ENCODE results near the gene CCM2. TPM values are rescaled to one million over a fixed set of nuclear protein-coding genes. Genes with fewer than 3 reads are reported as not detected.

Gene CCM2
- total RNA-seq (10 to 100 TPM; 25.8 to 34.5 TPM), polyA plus RNA-seq (ENCODE audit: insufficient read length in 2 of 2) (10 to 100 TPM; 48.6 to 48.9 TPM)
- long read RNA-seq, donor 1, transcript CCM2-201 (10 exons, 1,894 nt) = major isoform, 12 of 20 reads
- long read RNA-seq, donor 1, partial matches to known transcripts = 0 of 20 reads
- long read RNA-seq, donor 1, other reads (novel, unspliced or antisense) = 0 of 20 reads
- long read RNA-seq, donor 2, partial matches to known transcripts = 0 of 6 reads
- long read RNA-seq, donor 2, other reads (novel, unspliced or antisense) = 0 of 6 reads
- long read RNA-seq, donor 3, partial matches to known transcripts = 10 of 13 reads
- long read RNA-seq, donor 3, other reads (novel, unspliced or antisense) = 0 of 13 reads
- long read RNA-seq, donor 4, transcript CCM2-201 (10 exons, 1,894 nt) = major isoform, 7 of 35 reads
- long read RNA-seq, donor 4, partial matches to known transcripts = 25 of 35 reads
- long read RNA-seq, donor 4, other reads (novel, unspliced or antisense) = 0 of 35 reads

DNA sequence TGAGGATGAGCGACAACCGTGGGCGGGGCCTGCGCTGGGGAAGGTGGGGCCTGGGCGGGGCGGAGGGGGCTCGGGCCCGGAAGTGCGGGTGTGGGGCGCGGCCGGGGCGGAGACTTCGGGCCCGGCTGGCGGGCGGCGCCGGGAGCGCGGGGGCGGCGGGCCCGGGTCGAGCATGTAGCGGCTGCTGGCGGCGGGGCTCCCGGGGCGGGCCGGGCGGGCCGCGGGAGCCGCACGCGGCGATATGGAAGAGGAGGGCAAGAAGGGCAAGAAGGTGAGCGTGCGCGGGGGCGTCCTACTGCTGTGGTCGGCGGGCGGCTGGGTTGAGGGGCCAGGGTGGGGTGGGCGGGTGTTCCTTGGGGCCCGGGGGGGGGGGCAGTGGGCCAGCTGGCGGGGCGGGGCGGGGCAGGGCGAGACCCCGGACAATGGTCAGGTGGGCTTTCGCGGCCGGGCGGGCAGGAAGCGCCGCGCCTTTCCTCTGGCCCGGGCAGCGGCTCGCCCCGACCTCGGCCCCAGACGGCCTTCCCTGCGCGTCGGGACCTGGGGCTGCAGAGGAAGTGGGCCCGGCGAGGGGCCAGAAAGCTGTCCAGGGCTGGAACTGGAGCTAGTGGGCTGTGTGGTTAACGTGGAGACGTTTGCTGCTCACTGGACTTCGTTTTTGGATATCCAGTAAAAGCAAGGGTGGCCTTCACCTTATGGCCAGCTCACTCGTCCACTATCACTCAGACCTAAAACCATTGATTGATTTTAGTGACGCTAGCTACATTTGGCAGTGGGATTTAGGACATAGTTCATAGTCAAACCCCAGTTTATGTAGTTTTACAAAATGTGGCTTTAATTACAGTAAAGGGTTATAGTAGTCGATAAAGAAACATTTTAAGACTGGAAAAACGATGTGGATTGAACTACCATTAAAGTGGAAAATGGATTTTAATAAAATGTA is at the start of gene CCM2:
Gene CCM2, plus strand, starts transcription at position 109 of the 940 bp plus-strand sequence. Its CDS starts 133 bp downstream, at position 242.
- H3K36me3 ChIP-seq (ENCODE audit: control insufficient read depth, insufficient read depth, low read length) = no peaks in the 10 kb centered on the region
- DNase-seq (ENCODE audit: low read depth in 4 of 6, low spot score in 6 of 6) = peak in 2 of 6 donors; percentile 38 to 55
- WGBS (ENCODE audit: insufficient coverage) = 0% methylated on average over 64 of the region's 77 CpGs

DNA sequence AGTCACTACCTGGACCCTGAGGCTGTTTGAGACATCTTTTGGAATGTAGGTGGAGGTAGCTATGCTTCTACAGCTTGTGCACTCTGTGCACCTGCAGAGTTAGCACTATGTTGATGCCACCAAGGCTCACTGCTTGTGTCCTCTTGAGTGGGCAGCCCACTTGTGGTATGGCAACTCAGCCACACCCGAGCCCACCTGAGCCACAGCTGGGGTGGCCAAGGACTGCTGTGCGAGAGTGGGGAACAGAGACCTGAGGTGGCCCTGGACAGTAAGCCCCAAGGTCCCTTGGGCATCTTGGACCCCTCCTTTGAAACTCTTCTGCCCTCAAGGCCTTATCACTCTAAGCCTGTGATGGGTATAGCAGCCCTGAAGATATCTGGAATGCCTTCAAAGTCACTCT is 46.8 kb upstream of the CCM2 start:
- H3K4me3 ChIP-seq (ENCODE audit: low read depth, low read length) = no peak overlapping the region
- 100% methylated on average over 2 of the region's 2 CpGs for WGBS (ENCODE audit: insufficient coverage)
- H3K27me3 ChIP-seq (ENCODE audit: control insufficient read depth, insufficient read depth, low read length) = peaks cover 5% of the 10 kb centered on the region
- DNase-seq (ENCODE audit: low read depth in 4 of 6, low spot score in 6 of 6) = no peak
- no peaks in the 10 kb centered on the region for H3K4me1 ChIP-seq (ENCODE audit: control insufficient read depth, insufficient read depth, low read length)
- no peaks in the 10 kb centered on the region for H3K36me3 ChIP-seq (ENCODE audit: control insufficient read depth, insufficient read depth, low read length)
- H3K27ac ChIP-seq (ENCODE audit: low read depth, low read length) = no peak overlapping the region
- H3K9me3 ChIP-seq (ENCODE audit: control insufficient read depth, insufficient read depth, low read length) = no peaks in the 10 kb centered on the region

More for the DNA sequence above, at the start of gene CCM2:
- peak within 1 kb of the TSS; percentile 92 for H3K27ac ChIP-seq (ENCODE audit: low read depth, low read length)
- H3K4me1 ChIP-seq (ENCODE audit: control insufficient read depth, insufficient read depth, low read length) = peaks cover 4% of the 10 kb centered on the region
- H3K9me3 ChIP-seq (ENCODE audit: control insufficient read depth, insufficient read depth, low read length) = no peaks in the 10 kb centered on the region
- H3K27me3 ChIP-seq (ENCODE audit: control insufficient read depth, insufficient read depth, low read length) = no peaks in the 10 kb centered on the region
- H3K4me3 ChIP-seq (ENCODE audit: low read depth, low read length) = peak within 1 kb of the TSS; percentile 77

- H3K36me3 ChIP-seq (ENCODE audit: control insufficient read depth, insufficient read depth, low read length) = no peaks in the 10 kb centered on the region
- DNase-seq (ENCODE audit: low read depth in 4 of 6, low spot score in 6 of 6) = no peak
- H3K4me3 ChIP-seq (ENCODE audit: low read depth, low read length) = no peak overlapping the region
- H3K27me3 ChIP-seq (ENCODE audit: control insufficient read depth, insufficient read depth, low read length) = peaks cover 2% of the 10 kb centered on the region
- WGBS (ENCODE audit: insufficient coverage) = 67% methylated on average over 1 of the region's 2 CpGs
- H3K4me1 ChIP-seq (ENCODE audit: control insufficient read depth, insufficient read depth, low read length) = no peaks in the 10 kb centered on the region
- no peaks in the 10 kb centered on the region for H3K9me3 ChIP-seq (ENCODE audit: control insufficient read depth, insufficient read depth, low read length)
- no peak overlapping the region for H3K27ac ChIP-seq (ENCODE audit: low read depth, low read length)
Measured at GRCh38 chr7:44955733-44956132, 44.3 kb upstream of the CCM2 start.

DNA sequence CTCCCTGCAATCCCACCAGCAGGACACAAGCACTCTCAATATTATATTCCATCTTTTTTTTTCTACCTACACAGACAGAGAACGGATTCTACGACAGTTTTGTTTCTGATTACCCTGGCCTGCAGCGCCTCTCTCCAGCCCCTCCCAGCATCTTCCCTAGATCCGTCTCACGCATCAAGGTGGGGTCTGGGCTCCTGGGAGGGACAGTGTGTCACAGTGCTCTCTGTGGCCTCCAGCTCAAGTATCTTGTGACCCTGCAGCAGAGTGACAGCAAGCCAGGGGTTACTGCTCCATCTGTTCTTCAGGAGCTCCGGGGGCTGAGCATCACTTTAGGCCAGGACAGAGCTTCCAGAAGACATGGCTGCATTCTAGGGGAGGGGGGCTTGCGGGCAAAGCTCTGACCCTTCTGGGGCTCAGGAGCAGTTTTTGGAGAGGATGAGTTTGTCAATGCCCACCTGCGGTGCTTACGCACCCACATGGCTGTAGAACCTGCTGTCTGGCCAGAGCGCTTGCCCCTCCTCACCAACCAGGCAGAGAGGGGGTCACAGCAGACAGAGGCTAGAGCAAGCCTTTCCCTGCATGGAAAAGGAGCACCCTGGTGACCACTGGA is 43.7 kb upstream of the CCM2 start:
- DNase-seq (ENCODE audit: low read depth in 4 of 6, low spot score in 6 of 6) = no peak
- H3K27ac ChIP-seq (ENCODE audit: low read depth, low read length) = no peak overlapping the region
- 86% methylated on average over 9 of the region's 10 CpGs for WGBS (ENCODE audit: insufficient coverage)
- peaks cover 2% of the 10 kb centered on the region for H3K27me3 ChIP-seq (ENCODE audit: control insufficient read depth, insufficient read depth, low read length)
- no peaks in the 10 kb centered on the region for H3K9me3 ChIP-seq (ENCODE audit: control insufficient read depth, insufficient read depth, low read length)
- no peak overlapping the region for H3K4me3 ChIP-seq (ENCODE audit: low read depth, low read length)
- no peaks in the 10 kb centered on the region for H3K4me1 ChIP-seq (ENCODE audit: control insufficient read depth, insufficient read depth, low read length)
- no peaks in the 10 kb centered on the region for H3K36me3 ChIP-seq (ENCODE audit: control insufficient read depth, insufficient read depth, low read length)

DNA sequence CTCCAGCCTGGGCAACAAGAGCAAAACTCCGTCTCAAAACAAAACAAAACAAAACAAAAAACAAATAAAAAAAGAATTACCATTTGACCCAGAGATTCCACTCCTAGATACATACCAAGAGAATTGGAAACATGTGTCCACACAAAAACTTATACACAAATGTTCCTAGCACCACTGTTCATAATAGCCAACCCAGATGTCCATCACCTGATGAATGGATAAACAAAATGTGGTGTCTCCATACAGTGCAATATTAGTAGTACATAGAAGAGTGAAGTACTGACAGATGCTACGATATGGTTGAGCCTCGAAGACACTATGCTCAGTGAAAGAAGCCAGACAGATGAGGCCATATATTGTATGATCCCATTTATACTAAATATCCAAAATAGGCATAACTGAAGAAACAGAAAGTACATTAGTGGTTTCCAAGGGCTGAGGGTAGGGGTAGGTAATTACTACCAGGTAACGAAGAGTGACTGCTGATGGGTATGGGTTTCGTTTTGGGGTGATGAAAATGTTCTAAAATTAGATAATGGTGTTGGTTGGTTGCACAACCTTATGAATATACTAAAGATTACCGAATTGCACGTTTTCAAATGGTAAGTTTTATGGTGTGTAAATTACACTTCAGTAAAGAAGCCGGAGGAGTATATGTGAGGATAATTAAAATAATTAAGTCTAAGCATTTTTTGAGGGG is 41.2 kb upstream of the CCM2 start:
- Histone ChIP-seq H3K4me3 (ENCODE audit: low read depth, low read length) (no peak overlapping the region), H3K27me3 (ENCODE audit: control insufficient read depth, insufficient read depth, low read length) (peaks cover 6% of the 10 kb centered on the region), H3K36me3 (ENCODE audit: control insufficient read depth, insufficient read depth, low read length) (no peaks in the 10 kb centered on the region), H3K27ac (ENCODE audit: low read depth, low read length) (no peak overlapping the region), H3K4me1 (ENCODE audit: control insufficient read depth, insufficient read depth, low read length) (peaks cover 16% of the 10 kb centered on the region), H3K9me3 (ENCODE audit: control insufficient read depth, insufficient read depth, low read length) (no peaks in the 10 kb centered on the region)
- 20% methylated on average over 2 of the region's 8 CpGs for WGBS (ENCODE audit: insufficient coverage)
- DNase-seq (ENCODE audit: low read depth in 4 of 6, low spot score in 6 of 6) = no peak

DNA sequence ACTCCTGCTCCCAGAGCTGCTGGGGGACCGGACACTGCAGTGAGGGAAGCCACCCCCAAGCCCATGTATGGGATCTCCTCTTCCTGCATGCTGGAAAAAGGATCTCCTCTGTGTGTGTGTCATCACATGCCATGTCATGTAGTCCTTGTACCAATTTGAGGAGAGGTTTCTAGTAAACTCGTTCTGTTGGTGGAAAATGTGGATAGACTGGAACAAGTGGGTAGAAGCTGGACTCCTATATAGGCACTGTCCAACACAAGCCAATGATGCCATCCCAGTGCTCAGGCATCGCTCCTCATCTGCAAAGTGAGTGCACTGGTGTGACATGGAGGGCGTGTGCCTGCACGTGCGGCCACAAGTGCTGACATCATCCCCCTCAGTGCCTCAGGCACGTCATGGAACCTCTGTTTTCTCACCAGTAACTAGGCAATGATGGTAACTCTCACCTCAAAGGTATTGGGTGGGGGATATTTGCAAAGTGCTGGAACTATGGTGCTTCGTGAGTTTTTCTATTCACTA is 40.5 kb upstream of the CCM2 start:
- Histone ChIP-seq H3K27ac (ENCODE audit: low read depth, low read length) (no peak overlapping the region), H3K9me3 (ENCODE audit: control insufficient read depth, insufficient read depth, low read length) (no peaks in the 10 kb centered on the region), H3K4me3 (ENCODE audit: low read depth, low read length) (no peak overlapping the region), H3K4me1 (ENCODE audit: control insufficient read depth, insufficient read depth, low read length) (peaks cover 16% of the 10 kb centered on the region), H3K27me3 (ENCODE audit: control insufficient read depth, insufficient read depth, low read length) (peaks cover 6% of the 10 kb centered on the region), H3K36me3 (ENCODE audit: control insufficient read depth, insufficient read depth, low read length) (no peaks in the 10 kb centered on the region)
- 53% methylated on average over 3 of the region's 8 CpGs for whole genome bisulfite sequencing (ENCODE audit: insufficient coverage)
- no peak for DNase-seq (ENCODE audit: low read depth in 4 of 6, low spot score in 6 of 6)

GRCh38 chr7:44960011-44960580 is 39.9 kb upstream of the CCM2 start:
- no peaks in the 10 kb centered on the region for H3K36me3 ChIP-seq (ENCODE audit: control insufficient read depth, insufficient read depth, low read length)
- H3K4me1 ChIP-seq (ENCODE audit: control insufficient read depth, insufficient read depth, low read length) = peaks cover 16% of the 10 kb centered on the region
- no peak overlapping the region for H3K4me3 ChIP-seq (ENCODE audit: low read depth, low read length)
- no peaks in the 10 kb centered on the region for H3K9me3 ChIP-seq (ENCODE audit: control insufficient read depth, insufficient read depth, low read length)
- 82% methylated on average over 4 of the region's 4 CpGs for WGBS (ENCODE audit: insufficient coverage)
- H3K27ac ChIP-seq (ENCODE audit: low read depth, low read length) = no peak overlapping the region
- peaks cover 6% of the 10 kb centered on the region for H3K27me3 ChIP-seq (ENCODE audit: control insufficient read depth, insufficient read depth, low read length)
- DNase-seq (ENCODE audit: low read depth in 4 of 6, low spot score in 6 of 6) = no peak

DNA sequence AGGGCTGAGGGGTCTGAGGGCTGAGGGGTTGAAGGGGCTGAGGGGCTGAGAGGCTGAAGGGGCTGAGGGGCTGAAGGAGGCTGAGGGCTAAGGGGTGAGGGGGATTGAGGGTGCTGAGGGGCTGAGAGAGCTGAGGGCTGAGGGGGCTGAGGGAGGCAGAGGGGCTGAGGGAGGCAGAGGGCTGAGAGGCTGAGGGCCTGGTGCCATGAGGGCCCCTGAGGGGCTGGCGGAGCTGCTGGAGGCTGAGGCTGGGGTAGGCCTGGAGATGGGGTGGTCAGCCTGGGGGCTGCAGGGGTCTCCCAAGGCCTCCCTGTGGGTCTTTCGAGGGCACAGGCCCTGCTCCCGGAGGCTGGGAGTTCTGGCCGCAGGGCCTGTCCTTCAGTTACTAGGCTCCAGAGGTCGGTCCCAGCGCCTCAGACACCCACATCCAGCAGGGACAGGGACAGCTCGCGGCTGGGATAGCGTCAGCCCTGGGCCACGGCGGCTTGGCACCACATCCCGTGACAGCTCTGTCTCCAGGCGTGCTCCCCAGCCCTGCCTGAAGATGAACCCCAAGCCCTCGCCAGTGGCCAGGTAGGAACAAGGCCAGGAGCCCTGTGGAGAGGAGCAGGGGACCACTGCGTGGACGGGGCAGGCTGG is 38.0 kb upstream of the CCM2 start:
- no peak for DNase-seq (ENCODE audit: low read depth in 4 of 6, low spot score in 6 of 6)
- H3K27me3 ChIP-seq (ENCODE audit: control insufficient read depth, insufficient read depth, low read length) = peaks cover 6% of the 10 kb centered on the region
- peak overlapping the region; percentile 24 for H3K4me3 ChIP-seq (ENCODE audit: low read depth, low read length)
- H3K36me3 ChIP-seq (ENCODE audit: control insufficient read depth, insufficient read depth, low read length) = no peaks in the 10 kb centered on the region
- H3K27ac ChIP-seq (ENCODE audit: low read depth, low read length) = no peak overlapping the region
- H3K4me1 ChIP-seq (ENCODE audit: control insufficient read depth, insufficient read depth, low read length) = peaks cover 16% of the 10 kb centered on the region
- no peaks in the 10 kb centered on the region for H3K9me3 ChIP-seq (ENCODE audit: control insufficient read depth, insufficient read depth, low read length)
- 69% methylated on average over 16 of the region's 16 CpGs for WGBS (ENCODE audit: insufficient coverage)
